ENCODE data around the gene ADCY9. TPM values are rescaled to one million over a fixed set of nuclear protein-coding genes. Genes with fewer than 3 reads are reported as not detected.
A peak's percentile ranks its signal among the peaks of the same experiment; 100 is the strongest.
"Not testable (repeated sequence)": the region's sequence is repeated elsewhere in the genome, so short reads cannot be mapped to it uniquely, and the experiment has no call there.

ADCY9 gene
- total RNA-seq, 2 experiments from 2014 or later, result 6.5 to 7.1 TPM

DNA sequence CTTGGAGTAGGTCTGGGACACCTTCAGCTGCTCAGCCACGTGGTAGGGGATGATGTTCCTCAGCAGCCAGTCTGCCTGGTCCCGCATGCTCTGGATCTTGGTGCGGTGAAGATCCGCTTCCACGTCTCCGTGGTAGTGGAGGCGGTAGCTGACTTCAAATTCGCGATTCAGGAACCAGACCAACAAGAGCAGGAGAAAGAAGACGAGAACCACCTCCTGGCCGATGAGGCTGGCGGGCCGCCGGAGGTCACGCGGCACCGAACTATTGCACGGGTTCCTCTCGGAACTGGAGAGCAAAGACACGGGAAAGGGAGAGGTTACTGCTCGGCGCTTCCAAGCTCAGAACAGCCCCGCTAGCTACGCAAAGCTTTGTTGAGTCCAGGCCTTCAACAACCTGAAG, 149.6 kb downstream of the ADCY9 start:
- peaks cover 10% of the 10 kb centered on the region for H3K36me3 Mint-ChIP-seq (ENCODE audit: low read depth)
- intact Hi-C loops (cut with micrococcal nuclease), result no loop called here
- no peak overlapping the region for H3K4me3 Mint-ChIP-seq
- no peak for DNase-seq
- peaks cover 16% of the 10 kb centered on the region for H3K9me3 Mint-ChIP-seq
- H3K27me3 Mint-ChIP-seq (ENCODE audit: low read depth), result no peaks in the 10 kb centered on the region
- CTCF ChIA-PET, result interaction anchor here (0.5 kb wide), 1 partner anchor 63 kb away, joined by 3 read pairs; no protein-coding TSS in a partner anchor
- peaks cover 15% of the 10 kb centered on the region for H3K4me1 Mint-ChIP-seq (ENCODE audit: low read depth)
- no peak overlapping the region for H3K27ac Mint-ChIP-seq

DNA sequence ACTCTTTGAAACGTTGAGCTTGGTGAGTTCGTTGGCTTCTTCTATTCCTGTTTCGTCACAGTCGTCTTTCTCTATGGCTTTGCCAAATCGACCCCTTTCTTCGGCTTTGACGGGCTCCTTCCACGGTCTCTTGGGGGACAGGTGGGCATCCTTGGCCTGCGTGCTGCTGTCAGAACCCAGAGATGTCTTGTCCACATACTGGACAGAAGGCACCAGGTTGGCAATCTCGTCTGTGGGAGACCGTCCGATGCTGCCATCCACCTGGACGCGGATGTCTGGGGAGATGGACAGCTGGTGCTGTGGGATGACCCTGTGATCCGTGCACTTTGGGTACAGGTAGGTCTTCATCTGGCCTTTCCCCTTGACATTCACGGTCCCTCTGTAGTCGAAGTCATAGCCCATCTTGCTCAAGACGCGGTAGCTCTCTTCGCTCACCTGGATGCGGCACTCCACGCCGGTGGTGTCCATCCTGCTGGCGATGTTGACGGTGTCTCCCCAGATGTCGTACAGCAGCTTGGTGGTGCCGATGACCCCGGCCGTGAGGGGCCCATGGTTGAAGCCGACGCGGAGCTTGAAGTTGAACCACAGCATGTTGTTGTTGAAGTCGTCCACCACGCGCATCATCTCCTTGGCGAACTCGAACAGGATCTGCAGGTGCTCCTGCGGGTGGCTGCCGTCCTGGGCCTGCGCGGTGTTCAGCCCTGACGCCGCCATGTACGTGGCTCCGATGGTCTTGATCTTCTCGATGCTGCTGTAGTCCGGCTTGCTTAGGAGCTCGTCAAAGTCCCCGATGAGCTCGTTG, 150.3 kb downstream of the ADCY9 start:
- H3K27me3 Mint-ChIP-seq (ENCODE audit: low read depth), result no peaks in the 10 kb centered on the region
- peaks cover 10% of the 10 kb centered on the region for H3K36me3 Mint-ChIP-seq (ENCODE audit: low read depth)
- H3K4me1 Mint-ChIP-seq (ENCODE audit: low read depth), result peaks cover 15% of the 10 kb centered on the region
- no peak for DNase-seq
- intact Hi-C loops (cut with micrococcal nuclease), result no loop called here
- H3K9me3 Mint-ChIP-seq, result peaks cover 16% of the 10 kb centered on the region
- H3K27ac Mint-ChIP-seq, result no peak overlapping the region
- no peak overlapping the region for H3K4me3 Mint-ChIP-seq
- CTCF ChIA-PET, result interaction anchor here (0.5 kb wide), 1 partner anchor 63 kb away, joined by 3 read pairs; no protein-coding TSS in a partner anchor

DNA sequence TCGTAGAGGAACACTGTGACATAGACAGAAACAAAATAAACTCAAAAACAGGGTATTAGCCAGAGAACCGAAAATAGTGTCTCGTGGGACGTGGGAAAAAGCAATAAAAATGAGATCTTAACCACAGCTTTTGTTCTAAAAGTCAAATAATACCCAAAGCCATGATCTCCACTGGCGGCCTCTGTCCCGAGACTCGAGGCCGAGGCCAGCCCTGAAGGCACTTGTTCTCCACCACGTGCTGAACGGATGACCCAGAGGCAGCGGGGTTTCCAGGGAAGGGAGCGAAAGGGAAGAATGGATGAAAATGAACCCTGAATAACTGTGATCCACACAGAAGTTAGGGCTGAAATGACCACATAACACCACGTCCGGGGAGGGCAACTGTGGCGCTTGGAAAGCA, 150.9 kb downstream of the ADCY9 start:
- H3K27ac Mint-ChIP-seq, result no peak overlapping the region

DNA sequence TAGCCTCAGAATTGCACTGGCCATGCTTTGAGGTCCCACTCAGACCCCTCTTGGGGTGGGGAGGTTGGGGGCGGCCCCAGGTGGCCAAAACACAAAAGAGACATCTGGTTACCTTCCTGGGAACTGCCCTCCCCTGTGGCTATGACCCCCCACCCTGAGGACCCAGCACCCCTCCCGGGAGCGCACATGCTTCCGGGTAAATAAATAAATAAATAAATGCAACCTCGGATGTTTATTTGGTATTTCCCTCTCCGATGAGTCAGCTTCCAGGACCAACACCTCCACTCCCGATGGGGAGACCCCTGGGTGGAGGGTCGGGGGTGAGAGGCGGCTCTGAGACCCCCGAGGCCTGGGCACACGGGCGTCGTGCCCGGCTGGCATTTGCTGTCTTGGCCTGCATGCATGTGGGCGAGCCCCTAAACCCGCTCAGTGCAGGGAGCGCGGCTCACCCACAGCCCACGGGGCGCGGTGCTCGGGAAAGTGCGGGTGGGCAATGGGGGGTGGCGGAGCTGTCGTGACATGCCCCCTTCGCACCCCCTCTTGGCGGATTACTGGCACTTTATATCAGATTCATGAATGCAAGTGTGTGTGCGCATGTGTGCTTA, 151.5 kb downstream of the ADCY9 start:
- Mint-ChIP-seq H3K4me3 (no peak overlapping the region), H3K27ac (no peak overlapping the region), H3K9me3 (peaks cover 16% of the 10 kb centered on the region), H3K36me3 (ENCODE audit: low read depth) (peaks cover 10% of the 10 kb centered on the region), H3K27me3 (ENCODE audit: low read depth) (no peaks in the 10 kb centered on the region), H3K4me1 (ENCODE audit: low read depth) (peaks cover 15% of the 10 kb centered on the region)
- intact Hi-C loops (cut with micrococcal nuclease), result no loop called here
- CTCF ChIA-PET, result interaction anchor here (1.7 kb wide), 2 partner anchors 18 to 289 kb away, joined by 5 read pairs; no protein-coding TSS in a partner anchor
- DNase-seq, result no peak

More for the DNA sequence above, 150.9 kb downstream of the ADCY9 start:
- CTCF ChIA-PET, result no interaction called here
- Mint-ChIP-seq H3K27me3 (ENCODE audit: low read depth) (no peaks in the 10 kb centered on the region), H3K36me3 (ENCODE audit: low read depth) (peaks cover 10% of the 10 kb centered on the region), H3K4me3 (no peak overlapping the region), H3K4me1 (ENCODE audit: low read depth) (peaks cover 15% of the 10 kb centered on the region), H3K9me3 (peaks cover 16% of the 10 kb centered on the region)
- DNase-seq, result no peak
- intact Hi-C loops (cut with micrococcal nuclease), result no loop called here

DNA sequence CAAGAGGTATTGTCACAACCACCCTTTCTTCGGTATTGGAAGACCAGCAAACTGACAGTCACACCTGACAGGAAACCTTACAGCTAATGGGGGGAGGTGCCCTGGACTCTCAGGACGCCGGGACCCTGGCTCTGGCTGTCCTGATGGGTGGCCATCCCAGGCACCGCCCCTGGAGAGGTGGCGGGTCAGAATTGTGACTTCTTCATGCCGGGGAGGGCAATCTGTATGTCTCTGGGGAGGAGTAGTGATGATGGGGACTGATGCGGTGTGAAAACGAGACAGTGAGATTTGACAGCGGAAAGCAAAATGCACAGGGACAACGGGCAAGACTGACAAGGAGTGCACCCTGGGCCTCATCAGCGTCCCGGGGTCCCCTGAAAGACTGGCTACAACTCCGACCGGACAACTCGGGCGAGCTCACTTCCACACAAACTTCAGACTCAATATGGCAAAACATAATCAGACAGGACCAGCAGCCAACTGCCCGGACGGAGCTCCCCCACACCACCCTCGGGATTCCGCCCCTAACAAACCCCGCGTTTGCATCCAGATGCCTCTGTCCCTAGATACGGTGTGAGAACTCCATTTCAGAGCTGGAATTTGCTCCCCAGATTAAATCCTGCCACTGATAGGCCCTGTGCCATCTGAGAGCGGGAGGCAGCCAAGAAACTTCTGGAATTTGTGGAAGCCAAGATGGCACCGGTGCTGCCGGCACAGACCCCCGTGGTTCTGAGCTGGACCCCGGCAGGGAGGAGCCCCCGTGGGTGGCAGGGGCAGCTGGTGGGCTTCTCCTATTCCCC, 152.2 kb downstream of the ADCY9 start:
- intact Hi-C loops (cut with micrococcal nuclease), result no loop called here
- Mint-ChIP-seq H3K9me3 (peaks cover 16% of the 10 kb centered on the region), H3K27me3 (ENCODE audit: low read depth) (no peaks in the 10 kb centered on the region), H3K4me3 (no peak overlapping the region), H3K36me3 (ENCODE audit: low read depth) (peaks cover 10% of the 10 kb centered on the region), H3K4me1 (ENCODE audit: low read depth) (peaks cover 15% of the 10 kb centered on the region), H3K27ac (no peak overlapping the region)
- CTCF ChIA-PET, result interaction anchor here (1.0 to 1.7 kb wide), 3 partner anchors 19 to 290 kb away, joined by 3 to 5 read pairs (median 5); no protein-coding TSS in a partner anchor
- no peak for DNase-seq

DNA sequence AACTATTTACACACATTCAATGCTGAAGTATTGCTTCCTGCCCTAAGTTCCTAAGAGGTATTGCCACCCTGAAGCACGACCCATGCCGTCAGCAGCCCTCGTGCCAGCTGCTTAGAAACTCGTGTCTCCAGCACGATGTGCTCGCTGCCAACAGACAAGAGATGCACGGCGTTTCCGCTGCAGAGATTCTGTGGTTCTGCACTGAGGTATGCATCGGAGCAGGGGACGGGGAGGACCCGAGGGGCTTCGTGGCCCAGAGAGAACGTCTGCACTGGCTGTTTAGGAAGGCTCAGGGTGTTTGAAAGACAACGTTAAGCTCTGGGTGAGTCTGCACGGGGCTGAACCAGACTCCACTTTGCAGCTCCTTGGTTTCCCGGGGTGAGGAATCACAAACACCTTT, 153.0 kb downstream of the ADCY9 start:
- peaks cover 15% of the 10 kb centered on the region for H3K4me1 Mint-ChIP-seq (ENCODE audit: low read depth)
- H3K27ac Mint-ChIP-seq, result no peak overlapping the region
- intact Hi-C loops (cut with micrococcal nuclease), result no loop called here
- peak; percentile 33 for DNase-seq
- CTCF ChIA-PET, result interaction anchor here (0.5 to 1.7 kb wide), 4 partner anchors 20 to 323 kb away, joined by 3 to 5 read pairs (median 4); no protein-coding TSS in a partner anchor
- peaks cover 10% of the 10 kb centered on the region for H3K36me3 Mint-ChIP-seq (ENCODE audit: low read depth)
- no peaks in the 10 kb centered on the region for H3K27me3 Mint-ChIP-seq (ENCODE audit: low read depth)
- H3K9me3 Mint-ChIP-seq, result peaks cover 16% of the 10 kb centered on the region
- no peak overlapping the region for H3K4me3 Mint-ChIP-seq

DNA sequence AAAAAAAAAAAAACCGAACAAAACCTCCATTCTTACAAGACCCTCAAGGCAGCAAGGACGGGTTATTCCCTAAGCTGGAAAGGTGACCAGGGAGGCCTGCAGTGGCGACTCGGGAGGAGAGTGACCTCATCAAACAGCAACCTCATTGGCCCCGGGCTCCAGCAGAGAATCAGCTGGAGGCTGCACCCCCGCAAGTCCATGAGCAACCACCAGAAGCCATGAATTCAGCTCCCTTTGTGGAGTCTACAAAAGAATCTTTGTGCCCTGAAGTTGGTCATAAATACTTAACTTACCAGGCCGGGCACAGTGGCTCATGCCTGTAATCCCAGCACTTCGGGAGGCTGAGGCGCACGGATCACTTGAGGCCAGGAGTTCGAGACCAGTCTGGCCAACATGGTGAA, 154.8 kb downstream of the ADCY9 start:
- CTCF ChIA-PET, result interaction anchor here (0.6 to 0.9 kb wide), 2 partner anchors 39 to 91 kb away, joined by 4 to 5 read pairs; no protein-coding TSS in a partner anchor
- Mint-ChIP-seq H3K4me1 (ENCODE audit: low read depth) (peaks cover 15% of the 10 kb centered on the region), H3K27me3 (ENCODE audit: low read depth) (no peaks in the 10 kb centered on the region), H3K4me3 (no peak overlapping the region), H3K27ac (no peak overlapping the region), H3K36me3 (ENCODE audit: low read depth) (peaks cover 10% of the 10 kb centered on the region), H3K9me3 (peaks cover 14% of the 10 kb centered on the region)
- intact Hi-C loops (cut with micrococcal nuclease), result no loop called here
- DNase-seq, result no peak

DNA sequence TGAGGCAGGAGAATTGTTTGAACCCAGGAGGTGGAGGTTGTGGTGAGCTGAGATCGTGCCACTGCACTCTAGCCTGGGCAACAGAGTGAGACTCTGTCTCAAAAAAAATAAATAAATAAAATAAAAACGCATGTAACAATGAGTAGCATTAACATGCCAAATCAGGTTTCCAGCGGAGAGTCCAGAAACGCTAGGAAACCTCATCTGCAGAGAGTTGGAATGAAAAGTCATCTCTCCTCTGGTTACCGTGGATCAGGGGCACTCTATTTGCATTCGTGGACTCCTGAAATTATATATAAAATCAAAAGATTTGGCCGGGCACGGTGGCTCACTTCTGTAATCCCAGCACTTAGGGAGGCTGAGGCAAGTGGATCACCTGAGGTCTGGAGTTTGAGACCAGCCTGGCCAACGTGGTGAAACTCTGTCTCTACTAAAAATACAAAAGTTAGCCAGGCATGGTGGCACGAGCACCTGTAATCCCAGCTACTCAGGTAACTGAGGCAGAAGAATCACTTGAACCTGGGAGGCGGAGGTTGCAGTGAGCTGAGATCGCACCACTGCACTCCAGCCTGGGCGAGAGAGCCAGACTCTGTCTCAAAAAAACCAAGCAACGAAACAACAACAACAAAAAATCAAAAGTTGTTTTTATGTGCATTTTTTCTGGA, 156.2 kb downstream of the ADCY9 start:
- H3K36me3 Mint-ChIP-seq (ENCODE audit: low read depth); H3K27me3 Mint-ChIP-seq (ENCODE audit: low read depth); H3K9me3 Mint-ChIP-seq; intact Hi-C loops (cut with micrococcal nuclease); H3K27ac Mint-ChIP-seq; DNase-seq: not testable (repeated sequence)
- Mint-ChIP-seq H3K4me1 (ENCODE audit: low read depth) (peaks cover 15% of the 10 kb centered on the region), H3K4me3 (peak overlapping the region; percentile 36)
- CTCF ChIA-PET, result interaction anchor here (0.6 to 0.8 kb wide), 3 partner anchors 20 to 855 kb away, joined by 4 to 7 read pairs (median 4); no protein-coding TSS in a partner anchor

DNA sequence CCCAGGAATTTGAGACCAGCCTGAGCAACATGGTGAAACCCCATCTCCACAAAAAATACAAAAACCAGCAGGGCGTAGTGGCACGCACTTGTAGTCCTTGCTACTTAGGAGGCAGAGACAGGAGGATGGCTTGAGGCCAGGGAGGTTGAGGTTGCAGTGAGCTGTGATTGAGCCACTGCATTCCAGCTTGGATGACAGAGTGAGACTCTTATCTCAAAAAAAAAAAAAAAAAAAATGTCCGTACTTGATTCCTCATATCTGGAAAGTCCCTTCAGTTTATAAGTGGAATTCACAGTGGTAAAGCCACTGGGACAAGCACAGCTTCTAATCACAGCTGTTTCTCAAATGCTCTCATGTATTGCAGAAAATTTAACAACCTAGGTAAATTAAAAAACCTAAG, 157.1 kb downstream of the ADCY9 start:
- DNase-seq, result no peak
- CTCF ChIA-PET, result interaction anchor here (0.6 to 0.8 kb wide), 4 partner anchors 20 to 854 kb away, joined by 4 to 7 read pairs (median 4); no protein-coding TSS in a partner anchor
- Mint-ChIP-seq H3K4me1 (ENCODE audit: low read depth) (peaks cover 15% of the 10 kb centered on the region), H3K36me3 (ENCODE audit: low read depth) (no peaks in the 10 kb centered on the region), H3K27me3 (ENCODE audit: low read depth) (peaks cover 12% of the 10 kb centered on the region), H3K4me3 (no peak overlapping the region), H3K9me3 (peaks cover 6% of the 10 kb centered on the region), H3K27ac (no peak overlapping the region)
- intact Hi-C loops (cut with micrococcal nuclease), result no loop called here

DNA sequence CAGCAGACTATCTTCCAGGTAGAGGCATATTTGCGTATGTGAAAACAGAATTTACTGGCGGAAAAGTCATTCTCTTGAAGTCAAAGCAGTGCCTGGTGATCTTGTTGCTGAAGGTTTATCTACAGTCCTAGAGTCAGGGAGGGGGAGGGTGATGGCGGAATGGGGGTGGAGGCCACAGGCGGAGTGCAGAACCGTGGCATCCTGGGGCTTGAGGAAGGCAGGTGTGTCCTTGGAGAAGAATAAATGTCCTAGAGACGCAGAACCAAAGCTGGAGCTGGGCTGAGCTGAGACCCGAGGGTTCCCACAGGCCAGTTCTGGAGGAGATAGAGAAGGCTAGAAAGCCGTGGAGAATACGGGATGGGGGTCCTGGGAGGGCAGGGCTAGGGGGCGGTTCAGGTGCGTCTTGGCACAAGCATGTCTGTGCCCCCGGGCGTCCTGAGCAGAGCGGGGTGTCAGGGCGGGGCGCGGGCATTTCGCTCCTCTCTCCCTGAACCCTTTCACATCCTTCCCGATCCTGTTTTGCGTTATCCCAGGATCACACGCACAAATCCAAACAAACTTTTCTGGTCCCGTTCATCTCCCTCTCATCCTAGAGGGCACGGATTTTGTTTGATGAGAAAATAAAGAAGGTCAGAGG, 158.8 kb downstream of the ADCY9 start:
- Mint-ChIP-seq H3K36me3 (ENCODE audit: low read depth) (no peaks in the 10 kb centered on the region), H3K27ac (no peak overlapping the region), H3K4me1 (ENCODE audit: low read depth) (peaks cover 5% of the 10 kb centered on the region), H3K27me3 (ENCODE audit: low read depth) (peaks cover 12% of the 10 kb centered on the region), H3K4me3 (no peak overlapping the region), H3K9me3 (no peaks in the 10 kb centered on the region)
- CTCF ChIA-PET, result interaction anchor here (0.6 to 1.0 kb wide), 2 partner anchors 18 to 19 kb away, joined by 3 read pairs; no protein-coding TSS in a partner anchor
- DNase-seq, result no peak
- intact Hi-C loops (cut with micrococcal nuclease), result no loop called here

DNA sequence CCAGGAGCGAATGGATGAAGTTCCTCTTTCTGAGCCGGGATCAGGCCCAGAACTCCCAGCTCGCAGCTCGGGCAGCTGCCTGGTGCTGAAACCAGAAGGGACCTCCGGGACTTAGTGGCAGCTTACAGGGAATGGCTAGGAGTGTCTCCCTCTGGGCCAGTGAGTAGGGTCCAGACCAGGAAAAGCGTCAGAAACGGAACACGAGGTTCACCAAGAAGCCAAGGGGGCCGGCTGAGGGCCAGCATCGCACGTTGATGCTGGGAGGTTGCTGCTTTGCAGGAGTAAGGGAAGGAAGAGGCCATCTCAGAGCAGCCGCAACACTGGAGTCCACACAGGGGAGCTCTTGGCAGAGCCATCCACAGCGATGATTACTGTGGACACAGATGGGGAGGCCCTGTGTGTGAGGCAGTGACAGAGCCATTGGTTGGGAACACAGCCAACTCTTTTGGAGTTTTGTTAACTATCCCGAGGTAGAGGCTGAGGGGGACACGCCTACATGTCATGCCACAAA, 161.8 kb downstream of the ADCY9 start:
- Mint-ChIP-seq H3K36me3 (ENCODE audit: low read depth) (no peaks in the 10 kb centered on the region), H3K4me1 (ENCODE audit: low read depth) (no peaks in the 10 kb centered on the region), H3K9me3 (no peaks in the 10 kb centered on the region), H3K27ac (no peak overlapping the region), H3K27me3 (ENCODE audit: low read depth) (peaks cover 18% of the 10 kb centered on the region), H3K4me3 (no peak overlapping the region)
- CTCF ChIA-PET, result no interaction called here
- peak; percentile 20 for DNase-seq
- intact Hi-C loops (cut with micrococcal nuclease), result no loop called here
